Neural cell (in vitro differentiated cells): ENCODE measurements around the gene LRP8. TPM values are rescaled to one million over a fixed set of nuclear protein-coding genes. Genes with fewer than 3 reads are reported as not detected.

Experiments used
- H2AFZ ChIP-seq: fragments of 200-600, 300-800 bp; sonication (generic), shearing (Covaris generic); 2 replicates; pipeline ENCODE4 v1.6.0; 2014; ENCODE audit warnings: low read depth, mild to moderate bottlenecking, antibody characterized with exemption, low read length, moderate library complexity
- H3F3A ChIP-seq: fragments of 200-600 bp; shearing (Covaris generic); 2 replicates; pipeline ENCODE4 v1.6.1; 2016; ENCODE audit warnings: mild to moderate bottlenecking, moderate library complexity, mixed read lengths, antibody characterized with exemption, low read length; ENCODE audit not compliant: insufficient read depth, poor library complexity, severe bottlenecking
- H3K27ac ChIP-seq: fragments of 200-600, 300-800 bp; sonication (generic), shearing (Covaris generic); 2 replicates; pipeline ENCODE4 v1.5.1; 2014; ENCODE audit warnings: mild to moderate bottlenecking, low read length, moderate library complexity
- H3K27me3 ChIP-seq: fragments of 300-800, 200-600 bp; sonication (generic), shearing (Covaris generic); 2 replicates; pipeline ENCODE4 v1.6.0; 2014; ENCODE audit warnings: mild to moderate bottlenecking, low read depth, low read length, moderate library complexity; ENCODE audit not compliant: insufficient read depth
- H3K36me3 ChIP-seq: fragments of 300-800, 200-600 bp; sonication (generic), shearing (Covaris generic); 2 replicates; pipeline ENCODE4 v1.5.1; 2014; ENCODE audit warnings: mild to moderate bottlenecking, antibody characterized with exemption, low read length, moderate library complexity; ENCODE audit not compliant: insufficient read depth
- H3K4me2 ChIP-seq: fragments of 300-800, 200-600 bp; sonication (generic), shearing (Covaris generic); 2 replicates; pipeline ENCODE4 v1.6.0; 2014; ENCODE audit warnings: mild to moderate bottlenecking, low read length
- H3K4me3 ChIP-seq: fragments of 300-800, 200-600 bp; sonication (generic), shearing (Covaris generic); 2 replicates; pipeline ENCODE4 v1.5.1; 2014; ENCODE audit warnings: mild to moderate bottlenecking, low read length, moderate library complexity
- H3K79me2 ChIP-seq: fragments of 200-600 bp; shearing (Covaris generic); replicated peaks from 2 replicates; pipeline ENCODE4 v1.6.0; 2014; ENCODE audit warnings: mild to moderate bottlenecking, low read length, moderate library complexity; ENCODE audit not compliant: insufficient read depth
- H3K9ac ChIP-seq: fragments of 300-800, 200-600 bp; sonication (generic), shearing (Covaris generic); 2 replicates; pipeline ENCODE4 v1.6.1; 2016; ENCODE audit warnings: mild to moderate bottlenecking, low read length, mixed read lengths
- H3K9me2 ChIP-seq: fragments of 200-600 bp; shearing (Covaris generic); 2 replicates; pipeline ENCODE4 v1.6.1; 2016; ENCODE audit warnings: mild to moderate bottlenecking, low read length, mixed read lengths; ENCODE audit not compliant: insufficient read depth
- H3K9me3 ChIP-seq: fragments of 200-600, 300-800 bp; sonication (generic), shearing (Covaris generic); 2 replicates; pipeline ENCODE4 v1.6.1; 2016; ENCODE audit warnings: mild to moderate bottlenecking, mixed run types, low read length, moderate library complexity, mixed read lengths
- H4K20me1 ChIP-seq: fragments of 200-600 bp; shearing (Covaris generic); 2 replicates; pipeline ENCODE4 v1.6.1; 2016; ENCODE audit warnings: mild to moderate bottlenecking, mixed run types; ENCODE audit not compliant: insufficient read depth
- CTCF ChIP-seq: fragments of 450-650 bp; IDR thresholded peaks from 2 replicates; pipeline ENCODE4 v1.5.1; 2014; ENCODE audit warnings: antibody characterized with exemption, mild to moderate bottlenecking, moderate library complexity; ENCODE audit not compliant: poor library complexity, severe bottlenecking
- EP300 ChIP-seq: fragments of 450-650 bp; conservative IDR thresholded peaks from 2 replicates; pipeline ENCODE4 v1.6.1; 2014; ENCODE audit warnings: antibody characterized with exemption, mild to moderate bottlenecking, moderate library complexity; ENCODE audit not compliant: poor library complexity, severe bottlenecking
- EZH2 ChIP-seq: fragments of 200-600, 300-800 bp; shearing (Covaris generic), sonication (generic); IDR thresholded peaks from 2 replicates; pipeline ENCODE4 v1.6.1; 2014; ENCODE audit warnings: antibody characterized with exemption, low read length, borderline replicate concordance, mild to moderate bottlenecking; ENCODE audit not compliant: insufficient read depth, poor library complexity, severe bottlenecking
- MXI1 ChIP-seq: fragments of 450-650 bp; conservative IDR thresholded peaks from 2 replicates; pipeline ENCODE4 v1.6.1; 2014; ENCODE audit warnings: antibody characterized with exemption, mild to moderate bottlenecking; ENCODE audit not compliant: poor library complexity, severe bottlenecking
- POLR2AphosphoS5 ChIP-seq: IDR thresholded peaks from 2 replicates; pipeline ENCODE4 v1.6.1; 2012
- RAD21 ChIP-seq: fragments of 450-650 bp; conservative IDR thresholded peaks from 2 replicates; pipeline ENCODE4 v1.6.1; 2014; ENCODE audit warnings: antibody characterized with exemption, mild to moderate bottlenecking, moderate library complexity
- REST ChIP-seq: IDR thresholded peaks from 2 replicates; pipeline ENCODE4 v1.6.1; 2012; ENCODE audit warnings: borderline replicate concordance
- SMC3 ChIP-seq: fragments of 450-650 bp; conservative IDR thresholded peaks from 2 replicates; pipeline ENCODE4 v1.6.1; 2014; ENCODE audit warnings: antibody characterized with exemption, mild to moderate bottlenecking, moderate library complexity; ENCODE audit not compliant: poor library complexity
- TAF1 ChIP-seq: IDR thresholded peaks from 2 replicates; pipeline ENCODE4 v1.6.1; 2012; ENCODE audit warnings: low read depth
- polyA plus RNA-seq: library from polyadenylated mRNA; depleted of rRNA; stranded (reverse); fragments of >200 nt; gene quantifications from 2 replicates; pipeline ENCODE4 v1.2.3, GENCODE V29; 2014

The LRP8 gene
- polyA plus RNA-seq, 1 donor from 2014 or later: 65.8 TPM

DNA sequence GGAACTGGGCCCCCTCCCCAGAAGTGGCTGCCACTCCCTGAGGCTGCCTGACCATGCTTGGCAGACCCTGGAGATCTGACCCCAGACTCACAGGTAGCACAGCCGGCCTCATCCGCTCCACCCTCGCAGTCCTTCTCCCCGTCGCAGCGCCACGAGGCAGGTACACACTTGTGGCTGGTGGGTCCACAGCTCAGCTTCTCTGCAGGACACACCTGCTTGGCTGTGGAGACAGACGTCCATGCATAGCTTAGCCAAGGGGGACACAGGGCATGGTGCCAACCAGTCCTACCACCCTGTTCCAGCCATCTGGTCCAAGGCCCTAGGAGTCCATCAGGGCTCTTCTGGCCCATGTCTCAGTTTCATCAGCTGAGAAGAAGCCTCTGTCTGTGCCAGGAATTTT lies 47.4 kb downstream of the LRP8 start:
- no peaks in the 10 kb centered on the region for H3K9me2 ChIP-seq
- H3K36me3 ChIP-seq: peaks cover 11% of the 10 kb centered on the region
- H2AFZ ChIP-seq: no peak overlapping the region
- H3K27ac ChIP-seq: no peak overlapping the region
- H3K4me2 ChIP-seq: no peak overlapping the region
- H3F3A ChIP-seq: no peaks in the 10 kb centered on the region
- H3K4me3 ChIP-seq: no peak overlapping the region
- no peaks in the 10 kb centered on the region for H4K20me1 ChIP-seq
- no peaks in the 10 kb centered on the region for H3K79me2 ChIP-seq
- no peak overlapping the region for H3K9ac ChIP-seq
- no peaks in the 10 kb centered on the region for H3K27me3 ChIP-seq
- TF ChIP-seq CTCF: no peak
- no peak for TF ChIP-seq EZH2
- no peak for TF ChIP-seq SMC3
- TF ChIP-seq MXI1: no peak
- no peak for TF ChIP-seq POLR2AphosphoS5
- no peak for TF ChIP-seq REST
- no peaks in the 10 kb centered on the region for H3K9me3 ChIP-seq

DNA sequence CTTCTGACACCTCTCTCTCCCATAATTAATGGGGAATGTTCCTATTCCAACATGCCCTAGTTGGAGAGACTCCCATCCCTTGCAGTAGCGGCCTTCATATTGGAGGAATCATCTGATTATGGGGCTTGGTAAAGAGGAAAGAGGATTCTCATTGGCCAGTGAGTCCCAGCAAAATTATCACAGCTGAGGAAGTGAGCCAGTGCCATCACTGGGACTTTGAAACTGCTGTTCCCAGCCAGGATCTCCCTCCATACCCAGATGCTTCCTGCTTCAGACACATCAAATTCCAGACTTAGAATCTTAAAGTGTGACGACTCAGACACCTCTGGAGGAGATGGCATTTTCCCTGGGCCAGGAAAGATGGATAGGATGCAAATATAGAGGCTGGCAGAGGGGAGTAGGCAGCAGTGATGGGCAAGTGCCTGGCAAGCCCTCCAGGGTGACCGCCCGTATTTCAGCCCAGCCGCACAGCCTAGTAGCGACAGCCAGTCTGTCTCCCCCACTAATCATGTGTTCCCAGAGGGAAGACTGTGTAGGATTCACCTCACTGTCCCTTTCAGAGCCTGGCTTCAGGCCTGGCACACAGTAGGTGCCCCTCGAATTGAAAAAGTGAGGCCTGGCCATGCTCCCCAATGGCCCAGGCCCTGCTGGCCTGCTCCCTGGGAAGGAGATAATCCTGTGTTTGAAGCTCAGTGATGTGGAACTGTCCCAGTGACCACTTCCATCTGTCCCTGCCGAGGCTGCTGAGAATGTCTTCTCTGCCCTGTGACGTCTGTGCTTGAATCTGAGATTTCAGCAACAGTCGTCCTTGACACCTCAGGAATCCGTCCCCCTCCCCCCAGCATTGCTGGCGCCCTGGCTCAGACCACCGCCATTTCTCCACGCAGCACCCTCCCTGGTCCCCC lies 48.3 kb downstream of the LRP8 start:
- no peaks in the 10 kb centered on the region for H3K27me3 ChIP-seq
- no peak overlapping the region for H3K4me2 ChIP-seq
- no peaks in the 10 kb centered on the region for H3K9me3 ChIP-seq
- no peaks in the 10 kb centered on the region for H3K79me2 ChIP-seq
- H3K9ac ChIP-seq: no peak overlapping the region
- no peaks in the 10 kb centered on the region for H3F3A ChIP-seq
- no peaks in the 10 kb centered on the region for H3K9me2 ChIP-seq
- H2AFZ ChIP-seq: no peak overlapping the region
- H3K36me3 ChIP-seq: peaks cover 4% of the 10 kb centered on the region
- H3K27ac ChIP-seq: no peak overlapping the region
- TF ChIP-seq TAF1: no peak
- TF ChIP-seq EZH2: no peak
- no peak for TF ChIP-seq SMC3
- TF ChIP-seq REST: no peak
- no peak for TF ChIP-seq RAD21
- no peak for TF ChIP-seq CTCF
- no peak for TF ChIP-seq MXI1
- TF ChIP-seq EP300: no peak
- TF ChIP-seq POLR2AphosphoS5: no peak
- H4K20me1 ChIP-seq: no peaks in the 10 kb centered on the region
- no peak overlapping the region for H3K4me3 ChIP-seq
